NCI-H2029 treated with DMSO at 0.1 percent for 48 hours (cell line): ENCODE measurements around the gene NR3C2.

Source experiments
- DNase-seq: peaks from one replicate; lab custom pipeline; 2025; lab: John Stamatoyannopoulos, UW

NR3C2 gene

GRCh38 chr4:148441986-148442831, at the start of gene NR3C2:
NR3C2 (minus strand) TSS chr4:148442414.
- DNase-seq: peak; percentile 77

GRCh38 chr4:148487181-148487580, 45.0 kb upstream of the NR3C2 start:
- no peak for DNase-seq

- no peak for DNase-seq
These were observed 39.4 kb upstream of the NR3C2 start for GRCh38 chr4:148481636-148482035.

- DNase-seq: no peak
These were observed 35.1 kb upstream of the NR3C2 start for GRCh38 chr4:148477276-148477675.

- no peak for DNase-seq
These were observed 27.7 kb upstream of the NR3C2 start for GRCh38 chr4:148469938-148470337.

GRCh38 chr4:148454835-148455234, 12.6 kb upstream of the NR3C2 start:
- DNase-seq: no peak

GRCh38 chr4:148453833-148454232, 11.6 kb upstream of the NR3C2 start:
- DNase-seq: no peak

GRCh38 chr4:148452970-148453369, 10.8 kb upstream of the NR3C2 start:
- DNase-seq: no peak

- DNase-seq: no peak
These were observed 7.7 kb upstream of the NR3C2 start for GRCh38 chr4:148449921-148450320.

- DNase-seq: no peak
These were observed 5.9 kb upstream of the NR3C2 start for GRCh38 chr4:148448141-148448540.

GRCh38 chr4:148447681-148448080, 5.5 kb upstream of the NR3C2 start:
- DNase-seq: no peak

GRCh38 chr4:148445860-148446330, 3.7 kb upstream of the NR3C2 start:
- DNase-seq: no peak

GRCh38 chr4:148445071-148445859, 3.1 kb upstream of the NR3C2 start:
- DNase-seq: no peak

- no peak for DNase-seq
These were observed 2.3 kb upstream of the NR3C2 start for GRCh38 chr4:148444296-148445070.

- DNase-seq: no peak
These were observed 1.5 kb upstream of the NR3C2 start for GRCh38 chr4:148443512-148444295.

- DNase-seq: no peak
These were observed 758 bp upstream of the NR3C2 start for GRCh38 chr4:148442832-148443511.

GRCh38 chr4:148441624-148441985, 609 bp downstream of the NR3C2 start:
- DNase-seq: no peak

- no peak for DNase-seq
These were observed 4.2 kb downstream of the NR3C2 start for GRCh38 chr4:148438047-148438446.

- no peak for DNase-seq
These were observed 4.8 kb downstream of the NR3C2 start for GRCh38 chr4:148437439-148437838.

- DNase-seq: no peak
These were observed 5.7 kb downstream of the NR3C2 start for GRCh38 chr4:148436512-148436911.
